HepG2 (cell line): Measurements from ENCODE around the gene CAMTA1.

Experiments
- BHLHE40 ChIP-seq: IDR thresholded peaks from 2 replicates; pipeline ENCODE4 v1.6.1; 2011; ENCODE audit warnings: low read length, improper control_type of control experiment
- CAMTA2 ChIP-seq: sonication (generic); formaldehyde crosslinking; IDR thresholded peaks from 2 replicates; pipeline ENCODE4 v1.4.0; 2020; ENCODE audit warnings: mild to moderate bottlenecking, missing genetic modification reagents, borderline replicate concordance
- CTCF ChIP-seq: sonication (generic); formaldehyde crosslinking; IDR thresholded peaks from 2 replicates; pipeline ENCODE4 v1.5.0; 2020; ENCODE audit warnings: mild to moderate bottlenecking, missing genetic modification reagents, moderate library complexity
- EP300 ChIP-seq, 3 experiments: sonication (generic) in 1 of 3; formaldehyde crosslinking in 1 of 3; IDR thresholded peaks; 2 replicates each; pipeline versions ENCODE4 v1.5.1 to v1.6.1; 2011 to 2020; ENCODE audit warnings: low read depth in 2 of 3, low read length in 2 of 3, borderline replicate concordance in 1 of 3, improper control_type of control experiment in 1 of 3, mild to moderate bottlenecking in 1 of 3, missing genetic modification reagents in 1 of 3, moderate library complexity in 1 of 3
- HDAC2 ChIP-seq: sonication (generic); formaldehyde crosslinking; IDR thresholded peaks from 2 replicates; pipeline ENCODE4 v1.4.0; 2020; ENCODE audit warnings: missing genetic modification reagents
- NCOA2 ChIP-seq: sonication (generic); formaldehyde crosslinking; IDR thresholded peaks from 2 replicates; pipeline ENCODE4 v1.8.0; 2022; ENCODE audit warnings: inconsistent platforms
- POLR2A ChIP-seq, 2 experiments: IDR thresholded peaks; 2 replicates each; pipeline ENCODE4 v1.6.1; 2011; ENCODE audit warnings: low read depth in 2 of 2, low read length in 2 of 2, mild to moderate bottlenecking in 1 of 2, moderate library complexity in 1 of 2; ENCODE audit not compliant: insufficient read depth in 1 of 2
- SRF ChIP-seq: IDR thresholded peaks from 2 replicates; pipeline ENCODE4 v1.6.1; 2011; ENCODE audit warnings: mild to moderate bottlenecking, low read depth, low read length, moderate library complexity
- TARDBP ChIP-seq: sonication (generic); formaldehyde crosslinking; IDR thresholded peaks from 2 replicates; pipeline ENCODE4 v1.8.0; 2022; ENCODE audit warnings: mild to moderate bottlenecking, missing genetic modification reagents
- YEATS2 ChIP-seq: sonication (generic); formaldehyde crosslinking; IDR thresholded peaks from 2 replicates; pipeline ENCODE4 v1.4.0; 2020; ENCODE audit warnings: missing genetic modification reagents, borderline replicate concordance
- ZNF414 ChIP-seq: sonication (generic); formaldehyde crosslinking; IDR thresholded peaks from 2 replicates; pipeline ENCODE4 v1.5.0; 2020; ENCODE audit warnings: missing genetic modification reagents
- ZNF430 ChIP-seq: sonication (generic); formaldehyde crosslinking; IDR thresholded peaks from 2 replicates; pipeline ENCODE4 v1.9.0; 2021; ENCODE audit warnings: mild to moderate bottlenecking, missing genetic modification reagents
- ZNF768 ChIP-seq: sonication (generic); formaldehyde crosslinking; IDR thresholded peaks from 2 replicates; pipeline ENCODE4 v1.4.0; 2020; ENCODE audit warnings: missing genetic modification reagents
- TF ChIP-seq, protein P1 (sequence below): sonication (generic); formaldehyde crosslinking; IDR thresholded peaks from 2 replicates; pipeline ENCODE4 v1.4.0; 2020; ENCODE audit warnings: missing genetic modification reagents

GRCh38 chr1:7505771-7506453 is 720.7 kb downstream of the CAMTA1 start:
- TF ChIP-seq BHLHE40 = no peak
- no peak for TF ChIP-seq POLR2A (IDR thresholded peaks at IDR 0.05; ENCODE audit: insufficient read depth in 1 of 2, low read depth in 2 of 2, low read length in 2 of 2)
- TF ChIP-seq ZNF768 (CRISPR knock-in tag) = no peak
- TF ChIP-seq ZNF414 = no peak
- TF ChIP-seq CTCF = no peak
- no peak for TF ChIP-seq HDAC2 (CRISPR knock-in tag)
- no peak for TF ChIP-seq ZNF430 (CRISPR knock-in tag)
- TF ChIP-seq TARDBP (CRISPR knock-in tag) = no peak
- TF ChIP-seq YEATS2 = no peak
- TF ChIP-seq EP300 (IDR thresholded peaks at IDR 0.05; ENCODE audit: low read depth in 2 of 2, low read length in 2 of 2) = no peak
- TF ChIP-seq EP300 (CRISPR knock-in tag; IDR thresholded peaks at IDR 0.05; ENCODE audit: borderline replicate concordance) = no peak
- no peak for TF ChIP-seq CAMTA2 (CRISPR knock-in tag)
- TF ChIP-seq, protein P1, sequence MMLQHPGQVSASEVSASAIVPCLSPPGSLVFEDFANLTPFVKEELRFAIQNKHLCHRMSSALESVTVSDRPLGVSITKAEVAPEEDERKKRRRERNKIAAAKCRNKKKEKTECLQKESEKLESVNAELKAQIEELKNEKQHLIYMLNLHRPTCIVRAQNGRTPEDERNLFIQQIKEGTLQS (CRISPR knock-in tag) = no peak
- TF ChIP-seq NCOA2 (CRISPR knock-in tag) = no peak
- no peak for TF ChIP-seq SRF
